ENCODE measurements around the gene CDH19. TPM values are rescaled to one million over a fixed set of nuclear protein-coding genes. Genes with fewer than 3 reads are reported as not detected.

Gene CDH19
- total RNA-seq, 1 experiment from 2014 or later, result not detected

DNA sequence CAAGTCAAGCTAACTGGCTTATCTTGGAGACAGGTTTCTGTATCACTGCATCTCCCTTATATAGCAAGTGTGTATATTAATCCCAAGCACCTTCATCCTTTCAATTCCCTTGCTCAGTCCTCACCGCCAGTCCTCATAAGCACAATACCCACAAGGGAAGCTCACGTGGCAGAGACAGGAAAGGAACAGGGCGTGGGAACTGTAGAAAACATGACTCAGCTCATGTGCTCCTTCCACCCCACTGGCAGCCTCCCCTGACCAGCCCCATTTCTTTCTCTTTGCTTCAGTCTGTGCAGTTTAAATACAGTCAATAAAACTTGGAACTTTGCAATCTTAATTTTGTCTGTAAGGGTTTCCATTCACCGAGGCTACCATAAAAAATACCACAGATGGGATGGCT lies 36.5 kb upstream of the CDH19 start:
- no peaks in the 10 kb centered on the region for H4K20me1 ChIP-seq (ENCODE audit: insufficient read depth)
- no peaks in the 10 kb centered on the region for H3K79me2 ChIP-seq (ENCODE audit: insufficient read depth, low read length)
- H2AFZ ChIP-seq (ENCODE audit: low read depth, low read length, poor library complexity, severe bottlenecking), result no peak overlapping the region
- H3K4me3 ChIP-seq (replicated peaks in 1 of 2; ENCODE audit: low read depth in 1 of 2, low read length in 2 of 2), result no peak overlapping the region
- H3K9me2 ChIP-seq (ENCODE audit: insufficient read depth), result no peaks in the 10 kb centered on the region
- H3K27me3 ChIP-seq (ENCODE audit: insufficient read depth, low read length), result no peaks in the 10 kb centered on the region
- intact Hi-C loops (cut with micrococcal nuclease), result no loop called here
- ChIA-PET CTCF (no interaction called here), POLR2A (no interaction called here), RAD21 (ENCODE audit: low non-redundant PET in 1 of 2, low total read pairs in 2 of 2, uncharacterized antibody in 2 of 2, unreplicated experiment in 2 of 2) (no interaction called here)
- H3K9me3 ChIP-seq (ENCODE audit: control insufficient read depth in 1 of 2, insufficient read depth in 1 of 2, low read depth in 1 of 2, low read length in 2 of 2), result peaks cover 12 to 17% of the 10 kb centered on the region in 2 experiments; a peak in 3 of 4 replicates
- BruUV-seq (replicated peaks), result no TSS peak
- no peak overlapping the region for H3K4me2 ChIP-seq (ENCODE audit: low read length)
- no peaks in the 10 kb centered on the region for H3K36me3 ChIP-seq (ENCODE audit: control insufficient read depth in 1 of 2, insufficient read depth in 2 of 2, low read length in 2 of 2)
- TF ChIP-seq SIN3A (IDR thresholded peaks at IDR 0.05; ENCODE audit: low read depth) (no peak), ATF3 (IDR thresholded peaks at IDR 0.05) (no peak), EZH2phosphoT487 (IDR thresholded peaks at IDR 0.05; ENCODE audit: borderline replicate concordance) (no peak), SP1 (IDR thresholded peaks at IDR 0.05; ENCODE audit: low read depth) (no peak), FOSL1 (IDR thresholded peaks at IDR 0.05; ENCODE audit: low read depth) (no peak), ZFX (IDR thresholded peaks at IDR 0.05) (no peak), YY1 (IDR thresholded peaks at IDR 0.05; ENCODE audit: extremely low read depth, insufficient replicate concordance, low read depth, low read length) (no peak), CEBPB (IDR thresholded peaks at IDR 0.05; ENCODE audit: low read depth) (no peak), MAX (IDR thresholded peaks at IDR 0.05) (no peak), EGR1 (IDR thresholded peaks at IDR 0.05; ENCODE audit: low read depth) (no peak), POLR2A (IDR thresholded peaks at IDR 0.05; ENCODE audit: borderline replicate concordance, extremely low read depth, insufficient read depth, insufficient read length) (no peak), JUND (IDR thresholded peaks at IDR 0.05) (no peak)
- TF ChIP-seq, protein P1, sequence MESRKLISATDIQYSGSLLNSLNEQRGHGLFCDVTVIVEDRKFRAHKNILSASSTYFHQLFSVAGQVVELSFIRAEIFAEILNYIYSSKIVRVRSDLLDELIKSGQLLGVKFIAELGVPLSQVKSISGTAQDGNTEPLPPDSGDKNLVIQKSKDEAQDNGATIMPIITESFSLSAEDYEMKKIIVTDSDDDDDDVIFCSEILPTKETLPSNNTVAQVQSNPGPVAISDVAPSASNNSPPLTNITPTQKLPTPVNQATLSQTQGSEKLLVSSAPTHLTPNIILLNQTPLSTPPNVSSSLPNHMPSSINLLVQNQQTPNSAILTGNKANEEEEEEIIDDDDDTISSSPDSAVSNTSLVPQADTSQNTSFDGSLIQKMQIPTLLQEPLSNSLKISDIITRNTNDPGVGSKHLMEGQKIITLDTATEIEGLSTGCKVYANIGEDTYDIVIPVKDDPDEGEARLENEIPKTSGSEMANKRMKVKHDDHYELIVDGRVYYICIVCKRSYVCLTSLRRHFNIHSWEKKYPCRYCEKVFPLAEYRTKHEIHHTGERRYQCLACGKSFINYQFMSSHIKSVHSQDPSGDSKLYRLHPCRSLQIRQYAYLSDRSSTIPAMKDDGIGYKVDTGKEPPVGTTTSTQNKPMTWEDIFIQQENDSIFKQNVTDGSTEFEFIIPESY (IDR thresholded peaks at IDR 0.05; ENCODE audit: extremely low read depth, insufficient replicate concordance, low read length), result no peak
- H3K4me1 ChIP-seq (ENCODE audit: control insufficient read depth in 1 of 2, insufficient read depth in 2 of 2, low read length in 2 of 2), result no peaks in the 10 kb centered on the region
- no peak overlapping the region for H3K9ac ChIP-seq (ENCODE audit: low read length)
- no peak for ATAC-seq
- no peak overlapping the region for H3K27ac ChIP-seq (ENCODE audit: low read depth, low read length)
- no peak for DNase-seq (ENCODE audit: low read depth, low spot score)

Data from HCT116 (cell line).